ENCODE results near the gene UPF3A.

DNA sequence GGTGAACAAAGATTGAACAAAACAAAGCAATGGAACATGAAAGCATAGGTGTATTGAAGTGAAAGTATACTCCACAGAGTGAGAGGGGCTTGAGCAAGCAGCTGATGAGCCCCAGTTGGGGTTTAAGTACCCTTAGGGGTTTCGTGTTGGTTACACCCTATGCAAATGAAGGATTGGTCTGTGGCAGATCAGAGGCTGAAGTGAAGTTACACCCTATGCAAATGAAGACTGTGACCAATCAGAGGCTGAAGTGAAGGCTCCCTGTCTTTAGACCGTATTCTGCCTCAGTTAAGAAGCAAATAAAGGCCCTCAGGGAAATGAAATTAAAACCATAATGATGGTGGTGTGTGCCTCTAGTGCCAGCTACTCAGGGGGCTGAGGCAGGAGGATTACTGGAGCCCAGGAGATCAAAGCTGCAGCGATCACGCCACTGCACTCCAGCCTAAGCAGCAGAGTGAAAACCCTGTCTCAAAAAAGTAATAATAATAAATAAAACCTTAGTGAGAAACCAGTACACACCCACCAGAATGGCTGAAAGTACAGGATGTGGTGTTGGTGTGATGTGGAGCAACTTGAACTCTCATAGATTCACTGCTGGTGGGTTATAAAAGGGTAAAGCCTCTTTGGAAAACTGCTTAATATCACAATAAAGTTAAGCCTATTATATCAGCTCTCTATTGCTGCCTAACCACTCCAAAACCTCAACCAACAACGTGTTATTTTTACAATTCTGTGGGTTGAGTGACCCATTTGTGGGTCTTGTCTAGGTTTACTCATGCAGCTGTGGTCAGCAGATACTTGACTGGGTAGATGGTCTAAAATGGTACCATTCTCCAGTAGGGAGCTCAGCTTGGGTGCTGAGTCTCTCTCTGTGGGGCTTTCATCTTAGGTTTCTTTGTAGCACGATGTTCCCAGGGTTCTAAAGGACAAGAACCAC, 12.8 kb upstream of the UPF3A start:
- TF ChIP-seq, protein P1, sequence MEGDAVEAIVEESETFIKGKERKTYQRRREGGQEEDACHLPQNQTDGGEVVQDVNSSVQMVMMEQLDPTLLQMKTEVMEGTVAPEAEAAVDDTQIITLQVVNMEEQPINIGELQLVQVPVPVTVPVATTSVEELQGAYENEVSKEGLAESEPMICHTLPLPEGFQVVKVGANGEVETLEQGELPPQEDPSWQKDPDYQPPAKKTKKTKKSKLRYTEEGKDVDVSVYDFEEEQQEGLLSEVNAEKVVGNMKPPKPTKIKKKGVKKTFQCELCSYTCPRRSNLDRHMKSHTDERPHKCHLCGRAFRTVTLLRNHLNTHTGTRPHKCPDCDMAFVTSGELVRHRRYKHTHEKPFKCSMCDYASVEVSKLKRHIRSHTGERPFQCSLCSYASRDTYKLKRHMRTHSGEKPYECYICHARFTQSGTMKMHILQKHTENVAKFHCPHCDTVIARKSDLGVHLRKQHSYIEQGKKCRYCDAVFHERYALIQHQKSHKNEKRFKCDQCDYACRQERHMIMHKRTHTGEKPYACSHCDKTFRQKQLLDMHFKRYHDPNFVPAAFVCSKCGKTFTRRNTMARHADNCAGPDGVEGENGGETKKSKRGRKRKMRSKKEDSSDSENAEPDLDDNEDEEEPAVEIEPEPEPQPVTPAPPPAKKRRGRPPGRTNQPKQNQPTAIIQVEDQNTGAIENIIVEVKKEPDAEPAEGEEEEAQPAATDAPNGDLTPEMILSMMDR (conservative IDR thresholded peaks at IDR 0.05), result no peak
- no peak for TF ChIP-seq ZFX (IDR thresholded peaks at IDR 0.05)
